AG04450 (cell line): ENCODE data around the gene CXCL12. TPM values are rescaled to one million over a fixed set of nuclear protein-coding genes. Genes with fewer than 3 reads are reported as not detected.

ENCODE experiments used
- CTCF ChIA-PET: fragments of 300-600, 350-600 bp; formaldehyde crosslinking; extraction: SDS; loops from one replicate; lab custom pipeline; 2022; ENCODE audit warnings: antibody characterized with exemption, inconsistent platforms; lab: Charles Lee
- POLR2A ChIA-PET: fragments of 350-600 bp; formaldehyde crosslinking; extraction: SDS; loops from one replicate; lab custom pipeline; 2021; ENCODE audit warnings: antibody characterized with exemption, inconsistent platforms; lab: Yijun Ruan, JAX
- DNase-seq: peaks from one replicate; pipeline ENCODE4 v3.0.0-alpha.2; 2011; ENCODE audit warnings: low read depth, low spot score
- H3K27ac ChIP-seq: one replicate; pipeline ENCODE4 v1.5.1; 2012; ENCODE audit warnings: low read depth, low read length, control low read depth
- H3K27me3 ChIP-seq: one replicate; pipeline ENCODE4 v1.6.0; 2012; ENCODE audit warnings: low read length; ENCODE audit not compliant: control insufficient read depth, insufficient read depth
- H3K4me3 ChIP-seq: 2 replicates; pipeline ENCODE4 v1.5.1; 2011; ENCODE audit warnings: mild to moderate bottlenecking, low read depth, low read length, control low read depth
- H3K9me3 ChIP-seq: 2 replicates; pipeline ENCODE4 v1.5.1; 2012; ENCODE audit warnings: low read length; ENCODE audit not compliant: control insufficient read depth, insufficient read depth
- CTCF ChIP-seq: IDR thresholded peaks from 2 replicates; pipeline ENCODE4 v1.5.1; 2011; ENCODE audit warnings: low read depth, low read length, control low read depth, inconsistent platforms
- polyA plus RNA-seq: library from polyadenylated mRNA; depleted of rRNA; stranded (reverse); fragments of >200 nt; gene quantifications from 2 replicates; pipeline ENCODE4 v1.2.3, GENCODE V29; 2011

CXCL12 gene
- polyA plus RNA-seq, 1 experiment: 93.4 TPM

DNA sequence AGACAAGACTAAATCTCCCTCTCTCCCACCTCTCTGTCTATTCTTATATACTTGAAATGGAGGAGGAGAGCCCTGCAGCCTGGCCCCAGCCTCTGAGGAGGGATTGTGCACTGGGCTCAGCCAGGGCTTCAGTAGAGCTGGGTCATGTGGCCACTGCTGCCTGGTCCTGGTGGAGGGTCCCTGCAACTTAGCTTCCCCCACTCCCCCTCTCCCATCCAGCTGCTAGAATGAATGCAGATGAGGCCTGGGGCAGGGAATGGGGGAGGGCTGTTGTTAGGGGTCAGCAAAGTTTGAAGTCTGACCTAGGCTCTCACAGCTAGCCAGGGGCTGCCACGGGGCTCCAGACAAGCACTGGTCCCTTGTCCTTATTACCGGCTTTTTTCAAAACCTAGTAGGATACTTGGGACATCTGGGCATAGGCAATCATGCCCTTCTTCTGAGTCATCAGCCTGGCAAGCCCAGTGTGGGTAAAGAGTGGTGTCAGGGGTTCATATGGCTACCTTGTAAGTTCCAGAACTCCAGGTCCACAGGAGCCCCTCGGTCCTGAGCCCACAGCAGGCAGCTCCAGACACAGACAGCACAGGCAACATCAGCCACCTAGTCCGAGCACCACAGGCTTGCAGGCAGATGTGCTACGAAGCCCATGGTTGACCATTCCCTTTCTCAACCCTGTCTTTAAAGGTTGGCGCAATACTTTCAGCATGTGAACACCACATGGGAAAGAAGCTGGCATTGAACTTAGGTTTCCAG, 12.8 kb upstream of the CXCL12 start:
- peaks cover 34% of the 10 kb centered on the region for H3K27me3 ChIP-seq
- H3K9me3 ChIP-seq: no peaks in the 10 kb centered on the region
- CTCF ChIA-PET: interaction anchor here (0.8 to 1.3 kb wide), 2 partner anchors 460 to 466 kb away, joined by 3 to 4 read pairs; no protein-coding TSS in a partner anchor
- H3K4me3 ChIP-seq: no peak overlapping the region
- H3K27ac ChIP-seq: no peak overlapping the region
- TF ChIP-seq CTCF: no peak
- no peak for DNase-seq
- POLR2A ChIA-PET: no interaction called here

DNA sequence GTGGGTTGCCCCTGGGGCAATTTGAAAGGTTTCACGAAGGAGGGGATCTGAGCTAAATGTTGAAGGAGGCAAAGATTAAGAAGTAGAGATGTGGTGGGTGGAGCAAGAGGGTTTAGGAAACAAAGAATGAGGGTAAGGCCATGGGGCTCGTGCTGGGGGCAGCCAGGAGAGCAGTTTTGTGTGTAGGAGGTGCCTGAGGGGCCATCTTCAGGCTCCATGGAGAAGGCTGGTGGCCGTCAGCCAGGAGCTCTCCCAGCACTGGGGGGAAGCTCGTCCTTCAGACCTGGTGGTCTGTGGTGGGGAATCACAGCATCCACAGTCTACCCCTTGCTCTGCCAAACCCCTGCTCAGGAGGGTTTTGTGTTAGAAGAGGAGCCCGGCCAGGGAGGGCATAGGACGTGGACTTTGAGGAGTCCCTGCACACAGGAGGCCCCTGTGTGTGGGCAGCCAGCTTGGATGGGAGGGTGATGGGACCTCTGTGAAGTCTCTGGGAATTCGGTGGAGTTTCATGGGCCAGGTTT, 11.8 kb upstream of the CXCL12 start:
- DNase-seq: no peak
- no peak overlapping the region for H3K27ac ChIP-seq
- ChIA-PET CTCF (interaction anchor here (1.2 to 1.4 kb wide), 3 partner anchors 10 to 707 kb away, joined by 4 to 7 read pairs (median 5); no protein-coding TSS in a partner anchor), POLR2A (no interaction called here)
- no peaks in the 10 kb centered on the region for H3K9me3 ChIP-seq
- no peak overlapping the region for H3K4me3 ChIP-seq
- peaks cover 34% of the 10 kb centered on the region for H3K27me3 ChIP-seq
- TF ChIP-seq CTCF: no peak

DNA sequence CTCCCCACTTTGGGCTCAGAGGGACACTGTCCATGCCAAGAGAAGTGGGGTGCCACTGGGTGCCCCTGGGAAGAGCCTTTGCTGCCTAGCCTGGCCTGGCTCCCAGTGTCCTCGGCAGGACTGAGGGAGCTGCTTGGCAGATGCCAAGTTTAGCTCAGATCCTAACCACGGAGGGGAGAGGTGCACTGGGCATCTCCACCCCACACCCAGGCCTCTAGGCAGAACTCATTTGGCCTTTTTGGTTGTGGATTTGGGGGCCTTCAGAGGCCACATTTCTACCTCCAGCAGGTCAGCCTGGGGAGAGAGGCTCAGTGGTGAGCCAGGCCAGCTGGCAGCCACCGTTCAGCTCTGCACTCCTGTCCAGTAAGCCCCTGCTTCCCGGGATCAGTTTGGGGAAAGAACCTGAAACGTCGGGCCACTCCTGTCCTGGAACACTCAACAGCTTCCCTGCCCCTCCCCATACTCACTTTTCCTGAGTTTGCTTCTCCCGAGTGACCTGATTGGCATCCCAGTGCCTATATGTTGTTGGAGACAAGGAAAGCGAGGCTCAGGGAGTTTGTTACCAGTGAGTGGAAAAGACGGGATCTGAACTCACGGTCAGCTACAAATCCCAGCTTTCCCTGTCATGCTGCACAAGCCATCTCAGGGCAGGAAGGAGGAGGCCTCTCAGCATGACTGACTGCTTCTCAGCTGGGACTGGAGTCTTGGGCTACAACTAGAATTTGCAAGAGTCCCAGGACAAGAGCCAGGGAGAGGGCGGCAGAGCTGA, 11.2 kb upstream of the CXCL12 start:
- ChIA-PET POLR2A (no interaction called here), CTCF (interaction anchor here (1.2 to 1.4 kb wide), 3 partner anchors 9 to 706 kb away, joined by 4 to 7 read pairs (median 5); no protein-coding TSS in a partner anchor)
- no peak for TF ChIP-seq CTCF
- H3K27ac ChIP-seq: no peak overlapping the region
- DNase-seq: no peak
- H3K9me3 ChIP-seq: no peaks in the 10 kb centered on the region
- peaks cover 39% of the 10 kb centered on the region for H3K27me3 ChIP-seq
- H3K4me3 ChIP-seq: no peak overlapping the region

DNA sequence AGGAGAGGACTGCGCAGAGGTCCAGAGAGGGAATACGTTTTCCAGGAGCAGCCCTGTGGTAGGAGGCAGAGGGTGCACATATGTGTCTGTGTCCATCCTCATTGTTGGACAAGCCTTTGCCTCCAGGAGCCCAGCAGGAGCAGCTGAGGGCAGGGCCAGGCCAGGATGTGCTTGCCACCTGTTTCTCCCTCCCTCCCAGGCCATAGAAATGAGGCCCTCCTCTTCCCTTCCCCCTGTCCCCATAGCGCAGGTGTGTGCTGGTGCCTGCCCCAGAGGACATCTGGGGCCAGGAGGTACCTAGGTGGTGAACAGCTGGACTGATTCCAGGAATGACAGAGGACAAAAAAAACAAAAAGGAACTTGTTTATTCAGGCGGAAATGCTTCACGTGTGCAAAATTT, 10.5 kb upstream of the CXCL12 start:
- Histone ChIP-seq H3K27ac (no peak overlapping the region), H3K4me3 (no peak overlapping the region), H3K9me3 (no peaks in the 10 kb centered on the region), H3K27me3 (peaks cover 36% of the 10 kb centered on the region)
- ChIA-PET POLR2A (no interaction called here), CTCF (interaction anchor here (1.2 to 1.4 kb wide), 2 partner anchors 9 to 705 kb away, joined by 5 to 7 read pairs; no protein-coding TSS in a partner anchor)
- no peak for TF ChIP-seq CTCF
- DNase-seq: no peak
